Measurements from ENCODE around the gene HES6. TPM values are rescaled to one million over a fixed set of nuclear protein-coding genes. Genes with fewer than 3 reads are reported as not detected.

HES6 gene
- total RNA-seq, 3 donors from 2014 or later: 4.0 to 5.6 (median 4.7) TPM

- TF ChIP-seq POLR2A (IDR thresholded peaks at IDR 0.05): no peak
- no peak for TF ChIP-seq CTCF (IDR thresholded peaks at IDR 0.05)
- peak in 1 of 3 donors; percentile 33 for TF ChIP-seq POLR2AphosphoS5 (IDR thresholded peaks at IDR 0.05)
- no peaks in the 10 kb centered on the region for H3K27me3 ChIP-seq
- H3K9me3 ChIP-seq: no peaks in the 10 kb centered on the region
- peak in 1 of 2 donors; percentile 68 for DNase-seq (ENCODE audit: low spot score in 2 of 2)
- H3K4me3 ChIP-seq: no peak overlapping the region
- intact Hi-C loops (cut with DNase I; ENCODE audit: low total_unique reads): no loop called here
- H3K27ac ChIP-seq: peak overlapping the region; percentile 72 to 75
- H3K4me1 ChIP-seq: peaks cover 0 to 8% of the 10 kb centered on the region in 2 donors
- H3K36me3 ChIP-seq: no peaks in the 10 kb centered on the region
Measured at GRCh38 chr2:238267341-238267710, 27.5 kb upstream of the HES6 start.

- Histone ChIP-seq H3K27ac (no peak overlapping the region), H3K4me1 (peaks cover 0 to 8% of the 10 kb centered on the region in 2 donors), H3K9me3 (no peaks in the 10 kb centered on the region), H3K36me3 (no peaks in the 10 kb centered on the region), H3K27me3 (no peaks in the 10 kb centered on the region), H3K4me3 (no peak overlapping the region)
- TF ChIP-seq POLR2AphosphoS5 (IDR thresholded peaks at IDR 0.05) (no peak), POLR2A (IDR thresholded peaks at IDR 0.05) (no peak), CTCF (IDR thresholded peaks at IDR 0.05) (no peak)
- DNase-seq (ENCODE audit: low spot score in 2 of 2): no peak
- intact Hi-C loops (cut with DNase I; ENCODE audit: low total_unique reads): no loop called here
Measured at GRCh38 chr2:238265605-238266004, 25.8 kb upstream of the HES6 start.

- H3K27ac ChIP-seq: peak overlapping the region; percentile 82 to 84
- TF ChIP-seq POLR2A (IDR thresholded peaks at IDR 0.05): no peak
- TF ChIP-seq CTCF (IDR thresholded peaks at IDR 0.05): no peak
- no peaks in the 10 kb centered on the region for H3K27me3 ChIP-seq
- H3K36me3 ChIP-seq: peaks cover 8% of the 10 kb centered on the region
- H3K4me3 ChIP-seq: no peak overlapping the region
- no peaks in the 10 kb centered on the region for H3K9me3 ChIP-seq
- DNase-seq (ENCODE audit: low spot score in 2 of 2): no peak
- H3K4me1 ChIP-seq: peaks cover 0 to 8% of the 10 kb centered on the region in 2 donors
- intact Hi-C loops (cut with DNase I; ENCODE audit: low total_unique reads): loop anchor here (5.0 kb wide), 1 partner anchor 58 kb away; the partner anchor contains the start of gene TRAF3IP1
Measured at GRCh38 chr2:238264072-238264460, 24.2 kb upstream of the HES6 start.

- H3K36me3 ChIP-seq: peaks cover 8% of the 10 kb centered on the region
- peaks cover 0 to 8% of the 10 kb centered on the region in 2 donors for H3K4me1 ChIP-seq
- no peak for TF ChIP-seq POLR2A (IDR thresholded peaks at IDR 0.05)
- peak; percentile 25 to 70 (median 32) for TF ChIP-seq POLR2AphosphoS5 (IDR thresholded peaks at IDR 0.05)
- TF ChIP-seq CTCF (IDR thresholded peaks at IDR 0.05): peak; percentile 73 to 86 (median 86)
- no peak overlapping the region for H3K4me3 ChIP-seq
- intact Hi-C loops (cut with DNase I; ENCODE audit: low total_unique reads): loop anchor here (5.0 kb wide), 1 partner anchor 59 kb away; the partner anchor contains the start of gene TRAF3IP1
- H3K9me3 ChIP-seq: no peaks in the 10 kb centered on the region
- DNase-seq (ENCODE audit: low spot score in 2 of 2): peak; percentile 89 to 90
- H3K27ac ChIP-seq: peak overlapping the region; percentile 82 to 84
- no peaks in the 10 kb centered on the region for H3K27me3 ChIP-seq
Measured at GRCh38 chr2:238263204-238264071, 23.6 kb upstream of the HES6 start.

GRCh38 chr2:238262496-238263122 lies 22.8 kb upstream of the HES6 start:
- H3K9me3 ChIP-seq: no peaks in the 10 kb centered on the region
- H3K27me3 ChIP-seq: no peaks in the 10 kb centered on the region
- peak overlapping the region; percentile 82 to 84 for H3K27ac ChIP-seq
- TF ChIP-seq POLR2AphosphoS5 (IDR thresholded peaks at IDR 0.05) (no peak), POLR2A (IDR thresholded peaks at IDR 0.05) (no peak), CTCF (IDR thresholded peaks at IDR 0.05) (no peak)
- intact Hi-C loops (cut with DNase I; ENCODE audit: low total_unique reads): loop anchor here (5.0 kb wide), 1 partner anchor 60 kb away; the partner anchor contains the start of gene TRAF3IP1
- no peak for DNase-seq (ENCODE audit: low spot score in 2 of 2)
- peaks cover 0 to 8% of the 10 kb centered on the region in 2 donors for H3K4me1 ChIP-seq
- H3K36me3 ChIP-seq: peaks cover 8% of the 10 kb centered on the region
- H3K4me3 ChIP-seq: no peak overlapping the region
